HEK293T (cell line): ENCODE data around the gene SOD3.

Source experiments
- CTCF ChIA-PET: fragments of 350-600 bp; formaldehyde crosslinking; extraction: SDS; loops from one replicate; lab custom pipeline; 2021; ENCODE audit warnings: antibody characterized with exemption, inconsistent platforms; lab: Yijun Ruan, JAX
- POLR2A ChIA-PET: fragments of 350-600 bp; formaldehyde crosslinking; extraction: SDS; loops from one replicate; lab custom pipeline; 2020; ENCODE audit warnings: antibody characterized with exemption, inconsistent platforms; lab: Yijun Ruan, JAX
- DNase-seq: peaks from one replicate; pipeline ENCODE4 v3.0.0; 2012; ENCODE audit warnings: mixed read lengths; ENCODE audit errors: extremely low spot score
- ARNT ChIP-seq: fragments of 450-650 bp; IDR thresholded peaks from 2 replicates; pipeline ENCODE4 v1.6.1; 2017; ENCODE audit warnings: mild to moderate bottlenecking
- BHLHE40 ChIP-seq: fragments of 450-650 bp; IDR thresholded peaks from 2 replicates; pipeline ENCODE4 v1.6.1; 2016; ENCODE audit warnings: mild to moderate bottlenecking, moderate library complexity, borderline replicate concordance
- CTBP1 ChIP-seq: fragments of 450-650 bp; IDR thresholded peaks from 2 replicates; pipeline ENCODE4 v1.6.1; 2016; ENCODE audit warnings: borderline replicate concordance
- ELF4 ChIP-seq: fragments of 450-650 bp; IDR thresholded peaks from 2 replicates; pipeline ENCODE4 v1.6.1; 2017; ENCODE audit warnings: antibody characterized with exemption
- FOXA1 ChIP-seq: fragments of 450-650 bp; IDR thresholded peaks from 2 replicates; pipeline ENCODE4 v1.6.1; 2016; ENCODE audit warnings: mild to moderate bottlenecking
- FOXK2 ChIP-seq: fragments of 450-650 bp; IDR thresholded peaks from 2 replicates; pipeline ENCODE4 v1.6.1; 2016; ENCODE audit warnings: mild to moderate bottlenecking
- FOXM1 ChIP-seq: fragments of 450-650 bp; IDR thresholded peaks from 2 replicates; pipeline ENCODE4 v1.6.1; 2017; ENCODE audit warnings: mild to moderate bottlenecking, borderline replicate concordance
- HDGF ChIP-seq: fragments of 450-650 bp; IDR thresholded peaks from 2 replicates; pipeline ENCODE4 v1.6.1; 2017; ENCODE audit warnings: antibody characterized with exemption, borderline replicate concordance
- L3MBTL2 ChIP-seq: fragments of 450-650 bp; conservative IDR thresholded peaks from 2 replicates; pipeline ENCODE4 v1.6.1; 2016; ENCODE audit warnings: mild to moderate bottlenecking
- LEF1 ChIP-seq: fragments of 450-650 bp; IDR thresholded peaks from 2 replicates; pipeline ENCODE4 v1.6.1; 2017; ENCODE audit warnings: mild to moderate bottlenecking, borderline replicate concordance
- NFRKB ChIP-seq: fragments of 450-650 bp; IDR thresholded peaks from 2 replicates; pipeline ENCODE4 v1.6.1; 2016; ENCODE audit warnings: mild to moderate bottlenecking, moderate library complexity
- SP1 ChIP-seq: fragments of 450-650 bp; IDR thresholded peaks from 2 replicates; pipeline ENCODE4 v1.6.1; 2017
- SUZ12 ChIP-seq: fragments of 450-650 bp; IDR thresholded peaks from 2 replicates; pipeline ENCODE4 v1.6.1; 2016; ENCODE audit warnings: mild to moderate bottlenecking
- TARDBP ChIP-seq: fragments of 450-650 bp; IDR thresholded peaks from 2 replicates; pipeline ENCODE4 v1.6.1; 2016
- ZNF384 ChIP-seq: fragments of 450-650 bp; IDR thresholded peaks from 2 replicates; pipeline ENCODE4 v1.6.1; 2016
- TF ChIP-seq, protein P1 (sequence below): fragments of 450-650 bp; IDR thresholded peaks from 2 replicates; pipeline ENCODE4 v1.6.1; 2016

SOD3 gene

DNA sequence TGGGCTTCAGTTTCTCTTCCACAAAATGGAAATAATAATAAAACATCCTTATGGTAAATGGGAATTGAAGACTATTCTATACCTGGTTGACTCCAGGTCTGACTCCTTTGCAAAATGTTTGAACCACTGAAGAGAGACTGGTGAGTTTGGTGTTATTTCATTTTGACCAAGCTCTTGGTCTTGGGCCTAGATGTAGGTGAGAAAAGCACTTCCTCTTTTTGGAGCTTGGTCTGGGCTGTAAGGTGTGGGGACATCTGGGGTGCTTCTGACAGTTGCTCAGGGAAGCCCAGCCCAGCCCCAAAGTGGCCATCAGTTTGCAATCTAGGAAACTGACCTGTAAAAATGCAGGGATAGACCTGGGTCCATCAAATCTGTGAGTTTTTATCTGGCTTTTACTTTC is 26.8 kb upstream of the SOD3 start:
- DNase-seq = no peak
- TF ChIP-seq SUZ12 = no peak
- no peak for TF ChIP-seq CTBP1
- no peak for TF ChIP-seq FOXK2
- TF ChIP-seq SP1 = no peak
- no peak for TF ChIP-seq NFRKB
- no peak for TF ChIP-seq ARNT
- no peak for TF ChIP-seq BHLHE40
- TF ChIP-seq TARDBP = no peak
- TF ChIP-seq HDGF = no peak
- TF ChIP-seq, protein P1, sequence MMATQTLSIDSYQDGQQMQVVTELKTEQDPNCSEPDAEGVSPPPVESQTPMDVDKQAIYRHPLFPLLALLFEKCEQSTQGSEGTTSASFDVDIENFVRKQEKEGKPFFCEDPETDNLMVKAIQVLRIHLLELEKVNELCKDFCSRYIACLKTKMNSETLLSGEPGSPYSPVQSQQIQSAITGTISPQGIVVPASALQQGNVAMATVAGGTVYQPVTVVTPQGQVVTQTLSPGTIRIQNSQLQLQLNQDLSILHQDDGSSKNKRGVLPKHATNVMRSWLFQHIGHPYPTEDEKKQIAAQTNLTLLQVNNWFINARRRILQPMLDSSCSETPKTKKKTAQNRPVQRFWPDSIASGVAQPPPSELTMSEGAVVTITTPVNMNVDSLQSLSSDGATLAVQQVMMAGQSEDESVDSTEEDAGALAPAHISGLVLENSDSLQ = no peak
- TF ChIP-seq L3MBTL2 = no peak
- TF ChIP-seq FOXA1 = no peak
- ChIA-PET POLR2A (no interaction called here), CTCF (no interaction called here)

DNA sequence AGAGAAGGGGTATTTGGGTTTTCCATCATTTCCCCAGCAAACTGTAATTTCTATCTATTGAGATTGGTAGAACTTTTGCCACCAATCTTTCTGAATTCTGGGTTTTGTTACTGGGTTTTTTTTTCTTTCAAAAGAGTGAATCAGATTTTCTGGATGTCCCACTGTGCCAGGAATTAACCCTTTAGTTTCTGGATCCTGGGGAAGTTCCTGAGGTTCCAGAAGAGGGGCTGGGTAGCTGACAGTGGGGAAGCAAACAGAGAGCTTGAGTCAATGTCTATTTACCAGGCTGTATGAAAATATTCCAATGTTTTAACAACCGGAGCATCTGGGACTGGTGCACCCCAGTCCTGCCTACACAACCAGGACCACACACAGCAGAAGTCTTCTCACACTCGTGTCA is 25.8 kb upstream of the SOD3 start:
- POLR2A ChIA-PET = no interaction called here
- CTCF ChIA-PET = no interaction called here
- no peak for TF ChIP-seq FOXM1
- no peak for TF ChIP-seq FOXA1
- TF ChIP-seq ARNT = no peak
- TF ChIP-seq TARDBP = no peak
- TF ChIP-seq SP1 = no peak
- TF ChIP-seq ELF4 = no peak
- TF ChIP-seq LEF1 = no peak
- no peak for TF ChIP-seq SUZ12
- no peak for TF ChIP-seq HDGF
- no peak for DNase-seq

DNA sequence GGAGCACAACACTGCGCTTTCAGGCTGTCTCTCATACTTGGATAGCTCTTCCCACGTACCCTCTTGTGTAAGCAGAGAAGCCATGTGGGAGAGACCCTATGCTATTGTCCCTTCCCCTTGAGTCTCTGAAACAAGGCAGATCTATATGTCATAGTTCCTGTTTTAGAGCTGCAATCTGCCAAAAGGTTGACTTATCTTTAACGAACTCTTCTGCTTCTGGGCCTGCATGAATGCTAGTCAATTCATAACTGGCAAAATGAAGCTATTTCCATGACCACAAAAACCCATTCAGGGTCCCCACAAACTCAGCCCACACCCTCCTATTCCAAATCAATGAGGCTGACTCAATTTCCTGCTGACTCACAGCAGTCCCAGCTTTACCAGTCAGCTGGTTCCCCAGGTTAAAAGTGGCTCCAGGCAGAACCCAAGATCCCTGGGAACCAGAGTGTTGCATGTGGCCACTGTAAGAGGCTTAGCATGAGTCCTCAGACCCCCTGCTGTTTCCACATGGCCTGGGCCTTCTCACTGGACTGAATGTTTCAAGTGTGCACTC is 25.3 kb upstream of the SOD3 start:
- TF ChIP-seq FOXA1 = no peak
- no peak for TF ChIP-seq BHLHE40
- TF ChIP-seq TARDBP = no peak
- TF ChIP-seq CTBP1 = no peak
- no peak for TF ChIP-seq ZNF384
- no peak for TF ChIP-seq NFRKB
- no peak for TF ChIP-seq L3MBTL2
- TF ChIP-seq, protein P1 = no peak
- TF ChIP-seq HDGF = no peak
- no peak for TF ChIP-seq SP1
- TF ChIP-seq ELF4 = no peak
- no peak for TF ChIP-seq FOXM1
- TF ChIP-seq ARNT = no peak
- no peak for TF ChIP-seq SUZ12
- no peak for TF ChIP-seq LEF1
- TF ChIP-seq FOXK2 = no peak
- DNase-seq = no peak
- CTCF ChIA-PET = no interaction called here
- POLR2A ChIA-PET = no interaction called here

DNA sequence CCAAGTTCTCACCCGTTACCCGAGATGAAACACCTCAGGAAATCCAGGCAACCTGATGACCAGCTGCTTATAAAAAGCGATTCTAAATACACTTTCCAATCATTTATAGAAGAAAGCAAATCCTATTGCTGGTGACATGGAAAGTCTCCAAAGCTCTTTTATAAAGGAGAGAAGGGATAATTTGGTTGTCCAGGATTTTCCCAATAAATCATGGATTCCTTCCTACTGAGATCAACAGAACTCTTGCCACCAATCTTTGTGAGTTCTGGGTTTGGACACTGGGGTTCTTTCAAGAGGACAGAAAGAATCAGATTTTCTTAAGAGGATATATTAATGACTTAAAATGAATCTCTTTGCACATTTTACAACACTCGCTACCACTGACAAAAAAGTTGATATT is 24.7 kb upstream of the SOD3 start:
- TF ChIP-seq FOXK2 (no peak), LEF1 (no peak), FOXM1 (no peak), NFRKB (no peak), CTBP1 (no peak), HDGF (no peak), TARDBP (no peak)
- TF ChIP-seq, protein P1 = no peak
- ChIA-PET CTCF (no interaction called here), POLR2A (no interaction called here)
- DNase-seq = no peak

DNA sequence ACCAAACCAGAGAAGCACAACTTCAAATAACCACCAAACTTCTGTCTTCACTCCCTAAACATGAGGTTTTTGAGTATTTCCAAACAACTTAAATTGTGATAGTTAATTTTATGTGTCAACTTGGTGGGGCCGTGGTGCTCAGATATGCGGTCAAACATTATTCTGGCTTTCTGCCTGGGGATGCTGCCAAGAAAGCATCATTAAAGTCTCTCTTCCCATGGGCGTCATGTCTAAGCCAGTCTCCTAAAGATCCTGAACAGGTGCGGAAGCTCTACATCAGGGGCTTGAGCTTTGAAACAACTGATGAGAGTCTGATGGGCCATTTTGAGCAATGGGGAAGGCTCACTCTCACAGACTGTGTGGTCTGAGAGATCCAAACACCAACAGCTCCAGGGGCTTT is 24.1 kb upstream of the SOD3 start:
- POLR2A ChIA-PET = no interaction called here
- no peak for DNase-seq
- CTCF ChIA-PET = no interaction called here
- TF ChIP-seq L3MBTL2 (no peak), SUZ12 (no peak), ELF4 (no peak), FOXK2 (no peak), ARNT (no peak), TARDBP (no peak), NFRKB (no peak), FOXA1 (no peak), FOXM1 (no peak)
- TF ChIP-seq, protein P1 = no peak

DNA sequence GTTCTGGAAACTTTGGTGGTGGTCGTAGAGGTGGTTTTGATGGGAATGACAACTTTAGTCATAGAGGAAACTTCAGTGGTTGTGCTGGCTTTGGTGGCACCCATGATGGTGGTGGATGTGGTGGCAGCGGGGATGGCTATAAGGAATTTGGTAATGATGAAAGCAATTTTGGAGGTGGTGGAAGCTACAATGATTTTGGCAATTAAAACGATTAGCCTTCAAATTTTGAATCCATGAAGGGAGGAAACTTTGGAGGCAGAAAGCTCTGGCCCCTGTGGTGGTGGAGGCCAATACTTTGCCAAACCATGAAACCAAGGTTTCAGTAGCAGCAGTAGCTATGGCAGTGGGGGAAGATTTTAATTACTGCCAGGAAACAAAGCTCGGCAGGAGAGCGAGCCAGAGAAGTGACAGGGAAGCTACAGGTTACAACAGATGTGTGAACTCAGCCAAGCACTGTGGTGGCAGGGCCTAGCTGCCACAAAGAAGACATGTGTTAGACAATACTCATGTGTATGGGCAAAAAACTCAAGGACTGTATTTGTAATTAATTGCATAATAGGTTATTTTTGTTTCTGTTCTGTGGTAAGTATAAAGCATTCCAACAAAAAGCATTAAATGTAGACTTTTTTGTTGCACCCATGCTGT is 23.2 kb upstream of the SOD3 start:
- CTCF ChIA-PET = no interaction called here
- no peak for DNase-seq
- no peak for TF ChIP-seq LEF1
- POLR2A ChIA-PET = no interaction called here
